ENCODE results near the gene STAG3.
"Not testable (repeated sequence)": the region's sequence is repeated elsewhere in the genome, so short reads cannot be mapped to it uniquely, and the experiment has no call there.

GRCh38 chr7:100262896-100263295, 85.2 kb downstream of the STAG3 start:
- not testable (repeated sequence) for TF ChIP-seq CTCF (conservative IDR thresholded peaks at IDR 0.05; ENCODE audit: low read depth in 2 of 2); EZH2 (IDR thresholded peaks at IDR 0.05; ENCODE audit: low read depth, unreplicated experiment); REST (IDR thresholded peaks at IDR 0.05; ENCODE audit: unreplicated experiment); CREB1 (CRISPR knock-in tag; IDR thresholded peaks at IDR 0.05; ENCODE audit: low read depth); EZH2phosphoT487 (IDR thresholded peaks at IDR 0.05; ENCODE audit: unreplicated experiment); JUNB (IDR thresholded peaks at IDR 0.05; ENCODE audit: unreplicated experiment); ETS1 (IDR thresholded peaks at IDR 0.05); ZNF462 (CRISPR knock-in tag; IDR thresholded peaks at IDR 0.05); POLR2AphosphoS5 (IDR thresholded peaks at IDR 0.05; ENCODE audit: low read depth); ZNF331 (CRISPR knock-in tag; IDR thresholded peaks at IDR 0.05; ENCODE audit: low read depth); NANOG (IDR thresholded peaks at IDR 0.05; ENCODE audit: borderline replicate concordance)

Measured in GM23338 (cell line).